Mesenchymal stem cell (in vitro differentiated cells and primary cell): ENCODE data around the gene P3H2. TPM values are rescaled to one million over a fixed set of nuclear protein-coding genes. Genes with fewer than 3 reads are reported as not detected.

Experiments used
- DNase-seq: peaks from one replicate; pipeline ENCODE4 v3.0.0-alpha.2; 2013
- H2AFZ ChIP-seq: one replicate; pipeline ENCODE4 v1.6.1; 2013; ENCODE audit warnings: low read depth, mild to moderate bottlenecking, control low read depth, inconsistent platforms, low read length, moderate library complexity
- H2AK5ac ChIP-seq: 2 replicates; pipeline ENCODE4 v1.6.1; 2013; ENCODE audit warnings: low read length, moderate library complexity, mild to moderate bottlenecking, inconsistent platforms; ENCODE audit not compliant: severe bottlenecking
- H2BK120ac ChIP-seq: one replicate; pipeline ENCODE4 v1.6.1; 2013; ENCODE audit warnings: low read depth, mild to moderate bottlenecking, inconsistent platforms, low read length, moderate library complexity
- H2BK12ac ChIP-seq, 2 experiments: one replicate each; pipeline ENCODE4 v1.6.1; 2013; ENCODE audit warnings: inconsistent platforms in 2 of 2, low read length in 2 of 2, mild to moderate bottlenecking in 2 of 2, moderate library complexity in 2 of 2, control low read depth in 1 of 2
- H2BK15ac ChIP-seq: one replicate; pipeline ENCODE4 v1.6.1; 2013; ENCODE audit warnings: mild to moderate bottlenecking, low read depth, inconsistent platforms; ENCODE audit not compliant: poor library complexity, severe bottlenecking
- H2BK5ac ChIP-seq: 2 replicates; pipeline ENCODE4 v1.6.1; 2013; ENCODE audit warnings: low read depth, mild to moderate bottlenecking, low read length, control low read depth, inconsistent platforms; ENCODE audit not compliant: poor library complexity, severe bottlenecking
- H3K14ac ChIP-seq, 2 experiments: one replicate each; pipeline ENCODE4 v1.6.1; 2013; ENCODE audit warnings: inconsistent platforms in 2 of 2, low read length in 2 of 2, control low read depth in 1 of 2, mild to moderate bottlenecking in 1 of 2, moderate library complexity in 1 of 2
- H3K18ac ChIP-seq, 2 experiments: one replicate each; pipeline ENCODE4 v1.6.1; 2013; ENCODE audit warnings: inconsistent platforms in 2 of 2, low read length in 2 of 2, control low read depth in 1 of 2, low read depth in 1 of 2, mild to moderate bottlenecking in 1 of 2
- H3K23ac ChIP-seq, 2 experiments: one replicate each; pipeline ENCODE4 v1.6.1; 2013; ENCODE audit warnings: inconsistent platforms in 2 of 2, low read length in 2 of 2, mild to moderate bottlenecking in 2 of 2, moderate library complexity in 2 of 2, control low read depth in 1 of 2
- H3K27ac ChIP-seq: 2 replicates; pipeline ENCODE4 v1.5.1; 2013; ENCODE audit warnings: mild to moderate bottlenecking, moderate library complexity, low read length, control low read depth, inconsistent platforms; ENCODE audit not compliant: poor library complexity, severe bottlenecking
- H3K27me3 ChIP-seq, 2 experiments: 2 replicates each; pipeline versions ENCODE4 v1.6.1 to v1.7.0; 2013; ENCODE audit warnings: low read length in 2 of 2, mild to moderate bottlenecking in 2 of 2, moderate library complexity in 2 of 2, control low read depth in 1 of 2, inconsistent platforms in 1 of 2; ENCODE audit not compliant: control insufficient read depth in 1 of 2, insufficient read depth in 1 of 2
- H3K36me3 ChIP-seq, 2 experiments: 2 replicates each; pipeline versions ENCODE4 v1.6.1 to v1.7.0; 2013; ENCODE audit warnings: low read length in 2 of 2, control low read depth in 1 of 2, inconsistent platforms in 1 of 2, low read depth in 1 of 2, mild to moderate bottlenecking in 1 of 2; ENCODE audit not compliant: insufficient read depth in 2 of 2, control insufficient read depth in 1 of 2
- H3K4ac ChIP-seq, 2 experiments: one replicate each; pipeline ENCODE4 v1.6.1; 2013; ENCODE audit warnings: inconsistent platforms in 2 of 2, low read length in 2 of 2, mild to moderate bottlenecking in 2 of 2, moderate library complexity in 2 of 2, control low read depth in 1 of 2, low read depth in 1 of 2
- H3K4me1 ChIP-seq: 2 replicates; pipeline ENCODE4 v1.6.1; 2013; ENCODE audit warnings: low read depth, low read length, control low read depth; ENCODE audit not compliant: control insufficient read depth, insufficient read depth
- H3K4me2 ChIP-seq: 2 replicates; pipeline ENCODE4 v1.6.1; 2013; ENCODE audit warnings: low read length, mild to moderate bottlenecking, inconsistent platforms; ENCODE audit not compliant: poor library complexity, severe bottlenecking
- H3K4me3 ChIP-seq, 2 experiments: 2 replicates each; pipeline versions ENCODE4 v1.5.1 to v1.7.0; 2013; ENCODE audit warnings: low read length in 2 of 2, mild to moderate bottlenecking in 2 of 2, control low read depth in 1 of 2, low read depth in 1 of 2; ENCODE audit not compliant: insufficient read depth in 1 of 2
- H3K79me1 ChIP-seq: replicated peaks from 2 replicates; pipeline ENCODE4 v1.6.1; 2013; ENCODE audit warnings: mild to moderate bottlenecking, control low read depth, low read length, inconsistent platforms; ENCODE audit not compliant: poor library complexity, severe bottlenecking
- H3K9ac ChIP-seq: 2 replicates; pipeline ENCODE4 v1.7.0; 2013; ENCODE audit warnings: mild to moderate bottlenecking, low read length, moderate library complexity
- H3K9me3 ChIP-seq: 2 replicates; pipeline ENCODE4 v1.7.0; 2013; ENCODE audit warnings: mild to moderate bottlenecking, low read length; ENCODE audit not compliant: control insufficient read depth
- H4K8ac ChIP-seq: one replicate; pipeline ENCODE4 v1.6.1; 2013; ENCODE audit warnings: inconsistent platforms, mild to moderate bottlenecking, low read length, moderate library complexity
- H4K91ac ChIP-seq: one replicate; pipeline ENCODE4 v1.6.1; 2013; ENCODE audit warnings: mild to moderate bottlenecking, low read length, inconsistent platforms
- WGBS: methylation state at CpG from one replicate; pipeline ENCODE4 v1.1.7; 2013; ENCODE audit warnings: mixed read lengths; 5-methylcytosine and 5-hydroxymethylcytosine counted together
- polyA plus RNA-seq, 2 experiments: library from polyadenylated mRNA; stranded (reverse); fragments of 200-250 nt; gene quantifications; one replicate each; pipeline ENCODE4 v1.2.3, GENCODE V29; 2013

P3H2 gene, protein sequence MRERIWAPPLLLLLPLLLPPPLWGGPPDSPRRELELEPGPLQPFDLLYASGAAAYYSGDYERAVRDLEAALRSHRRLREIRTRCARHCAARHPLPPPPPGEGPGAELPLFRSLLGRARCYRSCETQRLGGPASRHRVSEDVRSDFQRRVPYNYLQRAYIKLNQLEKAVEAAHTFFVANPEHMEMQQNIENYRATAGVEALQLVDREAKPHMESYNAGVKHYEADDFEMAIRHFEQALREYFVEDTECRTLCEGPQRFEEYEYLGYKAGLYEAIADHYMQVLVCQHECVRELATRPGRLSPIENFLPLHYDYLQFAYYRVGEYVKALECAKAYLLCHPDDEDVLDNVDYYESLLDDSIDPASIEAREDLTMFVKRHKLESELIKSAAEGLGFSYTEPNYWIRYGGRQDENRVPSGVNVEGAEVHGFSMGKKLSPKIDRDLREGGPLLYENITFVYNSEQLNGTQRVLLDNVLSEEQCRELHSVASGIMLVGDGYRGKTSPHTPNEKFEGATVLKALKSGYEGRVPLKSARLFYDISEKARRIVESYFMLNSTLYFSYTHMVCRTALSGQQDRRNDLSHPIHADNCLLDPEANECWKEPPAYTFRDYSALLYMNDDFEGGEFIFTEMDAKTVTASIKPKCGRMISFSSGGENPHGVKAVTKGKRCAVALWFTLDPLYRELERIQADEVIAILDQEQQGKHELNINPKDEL
- polyA plus RNA-seq (2013, experiment 1 of 2), result 43.0 TPM
- 45.7 TPM for polyA plus RNA-seq (2013, experiment 2 of 2)

DNA sequence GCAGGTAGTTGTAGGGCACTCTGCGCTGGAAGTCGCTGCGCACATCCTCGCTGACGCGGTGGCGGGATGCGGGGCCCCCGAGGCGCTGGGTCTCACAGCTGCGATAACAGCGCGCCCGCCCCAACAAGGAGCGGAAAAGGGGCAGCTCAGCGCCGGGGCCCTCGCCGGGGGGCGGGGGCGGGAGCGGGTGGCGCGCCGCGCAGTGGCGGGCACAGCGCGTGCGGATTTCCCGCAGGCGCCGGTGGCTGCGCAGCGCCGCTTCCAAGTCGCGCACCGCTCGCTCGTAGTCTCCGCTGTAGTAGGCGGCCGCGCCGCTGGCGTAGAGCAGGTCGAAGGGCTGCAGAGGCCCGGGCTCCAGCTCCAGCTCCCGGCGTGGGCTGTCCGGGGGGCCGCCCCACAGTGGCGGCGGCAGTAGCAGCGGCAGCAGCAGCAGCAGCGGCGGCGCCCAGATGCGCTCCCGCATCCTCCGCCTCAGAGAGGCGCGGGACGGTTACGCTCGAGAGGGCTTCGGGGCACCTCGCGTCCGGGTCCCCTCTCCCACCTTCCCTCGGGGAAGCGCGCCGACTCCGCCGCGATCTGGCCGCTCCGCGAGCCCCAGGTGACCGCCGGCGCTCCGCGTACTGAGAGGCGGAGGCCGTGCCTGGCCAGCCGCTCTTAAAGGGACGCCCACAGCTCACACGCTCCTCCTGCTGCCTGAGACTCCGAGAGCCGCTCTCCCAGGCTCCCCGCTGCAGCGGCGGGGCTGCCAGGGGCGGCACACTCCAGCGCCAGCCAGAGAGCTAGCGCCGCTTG, at the start of gene P3H2:
Gene P3H2 (minus strand): TSS at position 629 of the 792 bp plus-strand sequence. CDS start 166 bp downstream, at position 463.
- WGBS, result under 1% methylated on average over 87 of the region's 100 CpGs
- peak within 1 kb of the TSS; percentile 67 for H3K9ac ChIP-seq
- H2AK5ac ChIP-seq, result peak within 1 kb of the TSS; percentile 60

DNA sequence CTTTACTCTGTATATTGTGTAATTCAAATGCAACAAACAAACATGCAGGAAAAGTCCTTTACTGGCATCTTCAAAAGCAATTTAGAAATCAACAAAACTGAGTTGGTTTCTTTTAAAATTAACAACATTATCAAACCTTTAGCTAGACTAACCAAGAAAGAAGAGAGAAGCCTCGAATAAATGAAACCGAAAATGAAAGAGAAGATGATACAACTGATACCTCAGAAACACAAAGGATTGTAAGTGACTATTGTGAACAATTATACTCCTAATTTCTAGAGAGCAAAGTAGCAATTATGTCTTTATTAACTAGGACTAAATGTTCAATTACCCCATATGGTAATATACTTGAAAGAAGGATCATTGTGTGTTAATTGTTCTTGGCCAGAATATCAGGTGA, 49.2 kb upstream of the P3H2 start:
- H4K91ac ChIP-seq, result no peak overlapping the region
- no peak overlapping the region for H2BK15ac ChIP-seq
- H3K27ac ChIP-seq, result no peak overlapping the region
- H2BK5ac ChIP-seq, result no peak overlapping the region
- H2BK12ac ChIP-seq, result no peak overlapping the region
- no peak overlapping the region for H3K23ac ChIP-seq
- no peak overlapping the region for H2AFZ ChIP-seq
- H2BK120ac ChIP-seq, result no peak overlapping the region
- H3K79me1 ChIP-seq, result no peaks in the 10 kb centered on the region
- no peak overlapping the region for H2AK5ac ChIP-seq
- no peaks in the 10 kb centered on the region for H3K4me1 ChIP-seq
- no peak overlapping the region for H3K4me2 ChIP-seq
- no peak overlapping the region for H3K18ac ChIP-seq
- no peak overlapping the region for H4K8ac ChIP-seq
- peak overlapping the region; percentile 59 for H3K9ac ChIP-seq
- no peak for DNase-seq
- H3K9me3 ChIP-seq, result no peaks in the 10 kb centered on the region
- no peaks in the 10 kb centered on the region for H3K36me3 ChIP-seq
- peak overlapping the region in 1 of 2 experiments; percentile 67 for H3K4me3 ChIP-seq
- H3K14ac ChIP-seq, result no peak overlapping the region
- H3K4ac ChIP-seq, result no peak overlapping the region
- no peaks in the 10 kb centered on the region for H3K27me3 ChIP-seq
- no CpG with 5 or more reads among the region's 2 CpGs for WGBS

More for the DNA sequence above, at the start of gene P3H2:
- H3K4me1 ChIP-seq, result peaks cover 15% of the 10 kb centered on the region
- peak; percentile 95 for DNase-seq
- H3K79me1 ChIP-seq, result peaks cover 2% of the 10 kb centered on the region
- peak within 1 kb of the TSS; percentile 40 for H2BK15ac ChIP-seq
- peak within 1 kb of the TSS; percentile 90 for H2AFZ ChIP-seq
- peak within 1 kb of the TSS; percentile 73 for H4K8ac ChIP-seq
- H3K18ac ChIP-seq, result peak within 1 kb of the TSS; percentile 92 to 93
- H4K91ac ChIP-seq, result peak within 1 kb of the TSS; percentile 89
- peak within 1 kb of the TSS in 1 of 2 experiments; percentile 89 for H3K23ac ChIP-seq
- peak within 1 kb of the TSS; percentile 41 to 97 for H2BK12ac ChIP-seq
- H3K4me2 ChIP-seq, result peak within 1 kb of the TSS; percentile 72
- H3K27me3 ChIP-seq, result peaks cover 0 to 13% of the 10 kb centered on the region in 2 experiments
- H3K9me3 ChIP-seq, result no peaks in the 10 kb centered on the region
- H3K14ac ChIP-seq, result peak within 1 kb of the TSS in 1 of 2 experiments; percentile 83
- H3K4ac ChIP-seq, result peak within 1 kb of the TSS; percentile 68 to 82
- peak within 1 kb of the TSS; percentile 83 to 91 for H3K4me3 ChIP-seq
- H2BK120ac ChIP-seq, result peak within 1 kb of the TSS; percentile 71
- peak within 1 kb of the TSS; percentile 88 for H3K27ac ChIP-seq
- H3K36me3 ChIP-seq, result no peaks in the 10 kb centered on the region
- H2BK5ac ChIP-seq, result peak within 1 kb of the TSS; percentile 69

DNA sequence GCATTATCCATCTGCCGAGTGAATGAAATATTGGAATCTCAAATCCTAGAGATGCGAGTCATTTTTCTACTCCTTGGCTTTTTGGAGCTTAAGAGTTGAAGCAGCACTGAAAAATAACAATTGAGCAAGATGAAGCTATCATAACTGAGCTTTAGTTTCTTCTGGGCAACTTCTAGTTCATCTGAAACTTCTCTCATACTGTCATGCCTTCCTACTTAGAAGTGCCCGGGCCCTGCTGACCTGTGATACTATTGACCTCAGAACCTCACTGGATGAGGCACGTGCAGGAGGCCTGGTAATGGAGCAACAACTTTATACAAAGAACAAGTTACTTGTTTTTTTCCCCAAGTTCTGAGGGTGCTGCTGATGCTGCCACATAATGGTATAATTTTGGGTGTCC, 48.5 kb upstream of the P3H2 start:
- H3K27me3 ChIP-seq, result no peaks in the 10 kb centered on the region
- no peak overlapping the region for H3K27ac ChIP-seq
- no peak overlapping the region for H2BK5ac ChIP-seq
- H3K36me3 ChIP-seq, result no peaks in the 10 kb centered on the region
- 88% methylated on average over 4 of the region's 4 CpGs for WGBS
- no peak overlapping the region for H2BK15ac ChIP-seq
- H2BK12ac ChIP-seq, result no peak overlapping the region
- no peak for DNase-seq
- no peak overlapping the region for H2BK120ac ChIP-seq
- H3K14ac ChIP-seq, result no peak overlapping the region
- no peak overlapping the region for H4K8ac ChIP-seq
- no peak overlapping the region for H3K9ac ChIP-seq
- no peak overlapping the region for H4K91ac ChIP-seq
- no peak overlapping the region for H3K18ac ChIP-seq
- no peaks in the 10 kb centered on the region for H3K4me1 ChIP-seq
- H2AK5ac ChIP-seq, result no peak overlapping the region
- no peak overlapping the region for H2AFZ ChIP-seq
- H3K4me2 ChIP-seq, result no peak overlapping the region
- H3K23ac ChIP-seq, result no peak overlapping the region
- no peak overlapping the region for H3K4me3 ChIP-seq
- no peaks in the 10 kb centered on the region for H3K79me1 ChIP-seq
- no peak overlapping the region for H3K4ac ChIP-seq
- H3K9me3 ChIP-seq, result no peaks in the 10 kb centered on the region
